Measurements from ENCODE around the gene FEM1B. TPM values are rescaled to one million over a fixed set of nuclear protein-coding genes. Genes with fewer than 3 reads are reported as not detected.

FEM1B gene
- total RNA-seq, 1 experiment from 2014 or later, result 41.0 TPM

GRCh38 chr15:68313501-68314410, 36.2 kb downstream of the FEM1B start:
- no peak for TF ChIP-seq CTCF (IDR thresholded peaks at IDR 0.05; ENCODE audit: insufficient read depth in 1 of 2, low read depth in 1 of 2, low read length in 1 of 2, severe bottlenecking in 1 of 2, unreplicated experiment in 1 of 2)
- H3K4me3 Mint-ChIP-seq (ENCODE audit: unreplicated experiment), result no peak overlapping the region
- H3K9me3 ChIP-seq, result no peaks in the 10 kb centered on the region
- ChIA-PET CTCF (no interaction called here), POLR2A (no interaction called here)
- H3K27ac Mint-ChIP-seq (ENCODE audit: unreplicated experiment), result no peak overlapping the region
- no peak overlapping the region for H3K4me3 ChIP-seq (ENCODE audit: low read depth, low read length)
- no peaks in the 10 kb centered on the region for H3K36me3 ChIP-seq (ENCODE audit: control insufficient read depth, insufficient read depth, low read length)
- peaks cover 5% of the 10 kb centered on the region for H3K4me1 Mint-ChIP-seq (ENCODE audit: low read depth, unreplicated experiment)
- no peaks in the 10 kb centered on the region for H3K27me3 ChIP-seq (replicated peaks; ENCODE audit: control insufficient read depth, insufficient read depth, low read length)
- intact Hi-C loops (cut with micrococcal nuclease; ENCODE audit: unreplicated experiment), result no loop called here
- no peaks in the 10 kb centered on the region for H3K27me3 Mint-ChIP-seq (ENCODE audit: insufficient read depth, unreplicated experiment)
- DNase-seq, result no peak
- no peaks in the 10 kb centered on the region for H3K9me3 Mint-ChIP-seq (ENCODE audit: unreplicated experiment)
- no TSS peak for BruUV-seq (replicated peaks)
- H3K36me3 Mint-ChIP-seq (ENCODE audit: insufficient read depth, unreplicated experiment), result no peaks in the 10 kb centered on the region
- no peaks in the 10 kb centered on the region for H3K4me1 ChIP-seq

GRCh38 chr15:68314563-68314962, 37.0 kb downstream of the FEM1B start:
- Histone ChIP-seq H3K27me3 (replicated peaks; ENCODE audit: control insufficient read depth, insufficient read depth, low read length) (no peaks in the 10 kb centered on the region), H3K4me3 (ENCODE audit: low read depth, low read length) (no peak overlapping the region), H3K36me3 (ENCODE audit: control insufficient read depth, insufficient read depth, low read length) (no peaks in the 10 kb centered on the region), H3K9me3 (no peaks in the 10 kb centered on the region), H3K4me1 (no peaks in the 10 kb centered on the region)
- CTCF ChIA-PET, result no interaction called here
- no peak for DNase-seq
- POLR2A ChIA-PET, result no interaction called here
- no peaks in the 10 kb centered on the region for H3K36me3 Mint-ChIP-seq (ENCODE audit: insufficient read depth, unreplicated experiment)
- no TSS peak for BruUV-seq (replicated peaks)
- TF ChIP-seq CTCF (IDR thresholded peaks at IDR 0.05; ENCODE audit: insufficient read depth in 1 of 2, low read depth in 1 of 2, low read length in 1 of 2, severe bottlenecking in 1 of 2, unreplicated experiment in 1 of 2), result no peak
- no peak overlapping the region for H3K4me3 Mint-ChIP-seq (ENCODE audit: unreplicated experiment)
- H3K9me3 Mint-ChIP-seq (ENCODE audit: unreplicated experiment), result no peaks in the 10 kb centered on the region
- intact Hi-C loops (cut with micrococcal nuclease; ENCODE audit: unreplicated experiment), result no loop called here
- no peak overlapping the region for H3K27ac Mint-ChIP-seq (ENCODE audit: unreplicated experiment)
- no peaks in the 10 kb centered on the region for H3K27me3 Mint-ChIP-seq (ENCODE audit: insufficient read depth, unreplicated experiment)
- H3K4me1 Mint-ChIP-seq (ENCODE audit: low read depth, unreplicated experiment), result peaks cover 5% of the 10 kb centered on the region

- Mint-ChIP-seq H3K27ac (ENCODE audit: unreplicated experiment) (no peak overlapping the region), H3K4me3 (ENCODE audit: unreplicated experiment) (no peak overlapping the region), H3K4me1 (ENCODE audit: low read depth, unreplicated experiment) (peaks cover 5% of the 10 kb centered on the region), H3K36me3 (ENCODE audit: insufficient read depth, unreplicated experiment) (no peaks in the 10 kb centered on the region), H3K9me3 (ENCODE audit: unreplicated experiment) (no peaks in the 10 kb centered on the region), H3K27me3 (ENCODE audit: insufficient read depth, unreplicated experiment) (no peaks in the 10 kb centered on the region)
- Histone ChIP-seq H3K9me3 (no peaks in the 10 kb centered on the region), H3K4me1 (no peaks in the 10 kb centered on the region), H3K4me3 (ENCODE audit: low read depth, low read length) (no peak overlapping the region), H3K27me3 (replicated peaks; ENCODE audit: control insufficient read depth, insufficient read depth, low read length) (no peaks in the 10 kb centered on the region), H3K36me3 (ENCODE audit: control insufficient read depth, insufficient read depth, low read length) (no peaks in the 10 kb centered on the region)
- no peak for DNase-seq
- POLR2A ChIA-PET, result no interaction called here
- no TSS peak for BruUV-seq (replicated peaks)
- TF ChIP-seq CTCF (IDR thresholded peaks at IDR 0.05; ENCODE audit: insufficient read depth in 1 of 2, low read depth in 1 of 2, low read length in 1 of 2, severe bottlenecking in 1 of 2, unreplicated experiment in 1 of 2), result no peak
- CTCF ChIA-PET, result interaction anchor here (0.9 to 2.1 kb wide), 5 partner anchors 9 to 224 kb away, joined by 3 to 23 read pairs (median 5); no protein-coding TSS in a partner anchor
- intact Hi-C loops (cut with micrococcal nuclease; ENCODE audit: unreplicated experiment), result no loop called here
Observed at GRCh38 chr15:68315035-68315434, 37.5 kb downstream of the FEM1B start.

Measured in Caco-2 (cell line).